Transverse colon (tissue), 3 donors: ENCODE measurements around the gene PRCC.

Source experiments
- POLR2A ChIP-seq: fragments of 450-650 bp; IDR thresholded peaks from one replicate; pipeline ENCODE4 v1.6.1; 2016; ENCODE audit warnings: antibody characterized with exemption, mild to moderate bottlenecking, moderate library complexity
- POLR2AphosphoS5 ChIP-seq, 3 donors: sonication (generic); formaldehyde crosslinking; IDR thresholded peaks; one replicate each; pipeline ENCODE4 v1.6.1; 2016; ENCODE audit warnings: antibody characterized with exemption in 3 of 3

- TF ChIP-seq POLR2AphosphoS5 (IDR thresholded peaks at IDR 0.05) (no peak), POLR2A (no peak)
These were observed 13.1 kb upstream of the PRCC start for GRCh38 chr1:156754219-156754618.
